C4-2B (cell line): ENCODE results near the gene SDHA.

Experiments used
- ZFX ChIP-seq: fragments of 450-650 bp; IDR thresholded peaks from 2 replicates; pipeline ENCODE4 v1.6.1; 2017
- TF ChIP-seq, protein P1 (sequence below): fragments of 450-650 bp; conservative IDR thresholded peaks from 2 replicates; pipeline ENCODE4 v1.5.1; 2017; ENCODE audit warnings: mild to moderate bottlenecking

- TF ChIP-seq, protein P1, sequence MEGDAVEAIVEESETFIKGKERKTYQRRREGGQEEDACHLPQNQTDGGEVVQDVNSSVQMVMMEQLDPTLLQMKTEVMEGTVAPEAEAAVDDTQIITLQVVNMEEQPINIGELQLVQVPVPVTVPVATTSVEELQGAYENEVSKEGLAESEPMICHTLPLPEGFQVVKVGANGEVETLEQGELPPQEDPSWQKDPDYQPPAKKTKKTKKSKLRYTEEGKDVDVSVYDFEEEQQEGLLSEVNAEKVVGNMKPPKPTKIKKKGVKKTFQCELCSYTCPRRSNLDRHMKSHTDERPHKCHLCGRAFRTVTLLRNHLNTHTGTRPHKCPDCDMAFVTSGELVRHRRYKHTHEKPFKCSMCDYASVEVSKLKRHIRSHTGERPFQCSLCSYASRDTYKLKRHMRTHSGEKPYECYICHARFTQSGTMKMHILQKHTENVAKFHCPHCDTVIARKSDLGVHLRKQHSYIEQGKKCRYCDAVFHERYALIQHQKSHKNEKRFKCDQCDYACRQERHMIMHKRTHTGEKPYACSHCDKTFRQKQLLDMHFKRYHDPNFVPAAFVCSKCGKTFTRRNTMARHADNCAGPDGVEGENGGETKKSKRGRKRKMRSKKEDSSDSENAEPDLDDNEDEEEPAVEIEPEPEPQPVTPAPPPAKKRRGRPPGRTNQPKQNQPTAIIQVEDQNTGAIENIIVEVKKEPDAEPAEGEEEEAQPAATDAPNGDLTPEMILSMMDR: no peak
- no peak for TF ChIP-seq ZFX
Observed at GRCh38 chr5:200985-201384, 17.1 kb upstream of the SDHA start.
